HG02759 (cell line): ENCODE data around the gene HDAC2.
"Not testable (repeated sequence)": the region's sequence is repeated elsewhere in the genome, so short reads cannot be mapped to it uniquely, and the experiment has no call there.

Source experiments
- ATAC-seq: cut with Tn5 transposase; IDR thresholded peaks from one replicate; pipeline ENCODE4 v1.9.1; 2021; ENCODE audit warnings: mild to moderate bottlenecking, moderate library complexity; ENCODE audit not compliant: unreplicated experiment

Gene HDAC2

DNA sequence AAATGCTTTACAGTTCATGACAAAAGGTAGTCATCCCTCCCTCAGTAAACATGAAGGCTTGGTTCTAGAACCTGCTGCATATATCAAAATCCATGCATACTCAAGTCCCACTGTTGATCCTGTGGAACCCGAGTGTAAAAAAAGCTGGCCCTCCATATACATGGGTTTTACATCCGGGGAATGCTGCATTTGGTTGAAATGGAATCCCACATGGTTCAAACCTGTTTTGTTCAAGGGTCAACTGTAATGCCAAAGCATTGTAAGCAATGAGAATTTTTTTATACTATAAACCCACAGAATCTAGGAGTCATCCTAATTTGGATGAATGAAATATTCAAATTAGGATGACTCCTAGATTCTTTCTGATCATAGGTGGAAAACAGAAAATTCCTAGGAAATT is 5.9 kb upstream of the HDAC2 start:
- ATAC-seq, result no peak

DNA sequence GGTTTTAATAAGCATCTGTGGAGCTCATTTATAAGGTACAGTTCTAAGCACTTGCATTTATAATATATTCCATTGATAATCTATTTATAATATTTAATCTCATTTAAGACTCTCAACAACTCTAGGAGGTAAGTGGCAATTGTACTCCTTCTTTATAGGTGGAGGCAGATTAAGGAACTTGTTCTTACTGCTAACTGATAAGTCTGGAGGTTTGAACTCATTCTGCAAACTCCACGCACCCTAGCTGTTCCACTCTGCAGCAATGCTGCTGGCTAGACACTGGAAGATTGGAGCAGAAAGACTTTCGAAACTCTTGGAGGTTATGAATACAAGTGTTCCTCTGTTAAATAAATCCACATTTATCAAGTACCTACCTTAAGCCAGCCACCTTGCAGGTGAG is 793 bp upstream of the HDAC2 start:
- no peak for ATAC-seq

DNA sequence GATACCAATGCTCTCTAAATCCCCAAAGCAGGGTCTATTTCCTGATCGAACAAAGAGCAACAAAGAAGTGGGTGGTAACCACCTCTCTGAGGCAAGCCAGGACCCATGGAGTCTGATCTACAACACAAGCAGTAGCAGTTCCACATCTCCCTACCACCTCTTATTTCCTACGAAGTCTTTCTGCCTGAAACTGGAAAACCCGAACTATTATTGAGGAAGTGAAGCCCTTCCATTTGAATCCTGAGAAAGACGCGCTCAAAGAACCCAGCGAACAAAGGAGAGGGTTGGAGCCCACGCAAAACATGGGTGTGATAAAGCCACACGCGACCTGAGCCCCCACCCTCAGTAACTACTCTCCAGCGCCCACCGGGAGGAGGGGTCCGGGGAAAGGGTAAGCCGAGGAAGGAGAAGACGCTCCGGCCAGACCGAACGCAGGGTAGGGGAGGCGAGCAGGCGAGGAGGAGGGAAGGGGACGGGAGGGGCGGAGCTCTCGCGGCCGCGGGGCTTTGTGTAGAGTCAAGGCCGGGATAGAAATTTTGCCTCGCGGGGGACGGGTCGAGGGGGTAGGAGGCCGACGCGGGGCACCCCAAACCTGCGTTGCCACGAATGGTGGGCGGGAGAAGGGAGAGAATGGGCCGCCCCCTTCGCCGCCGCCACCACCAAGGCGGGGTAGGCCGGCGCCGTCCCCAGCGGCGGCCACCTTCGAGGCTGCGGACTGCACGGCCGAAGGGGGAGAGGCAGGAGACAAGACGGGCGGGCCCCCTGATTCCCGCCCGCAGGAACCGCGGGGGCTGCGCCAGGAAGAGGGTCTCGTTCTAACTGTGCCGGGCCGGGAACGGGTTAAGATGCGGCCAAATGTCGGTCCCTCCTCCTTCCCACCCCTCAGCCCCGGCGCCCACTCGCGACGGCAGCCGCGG is 802 bp downstream of the HDAC2 start:
- ATAC-seq, result peak; percentile 38

DNA sequence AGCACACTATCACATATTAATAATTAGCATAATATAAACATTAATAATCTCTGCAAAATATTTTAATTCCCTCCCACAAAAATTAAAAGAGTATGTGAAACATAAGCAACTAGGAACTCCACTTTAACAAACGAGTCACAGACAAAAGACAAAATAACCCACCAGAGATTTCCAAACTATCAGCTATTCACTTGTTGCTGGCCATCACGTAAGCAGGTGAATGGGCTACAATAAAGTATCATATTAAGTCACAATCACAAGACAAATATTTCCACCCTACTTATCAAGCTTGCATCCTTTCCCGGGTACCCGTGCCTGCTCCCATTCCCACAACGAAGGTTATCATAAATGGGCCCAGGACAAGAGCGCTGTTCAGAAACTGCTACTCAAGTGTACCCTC is 2.5 kb downstream of the HDAC2 start:
- ATAC-seq, result no peak

GRCh38 chr6:113967777-113968176 is 3.2 kb downstream of the HDAC2 start:
- ATAC-seq, result no peak

DNA sequence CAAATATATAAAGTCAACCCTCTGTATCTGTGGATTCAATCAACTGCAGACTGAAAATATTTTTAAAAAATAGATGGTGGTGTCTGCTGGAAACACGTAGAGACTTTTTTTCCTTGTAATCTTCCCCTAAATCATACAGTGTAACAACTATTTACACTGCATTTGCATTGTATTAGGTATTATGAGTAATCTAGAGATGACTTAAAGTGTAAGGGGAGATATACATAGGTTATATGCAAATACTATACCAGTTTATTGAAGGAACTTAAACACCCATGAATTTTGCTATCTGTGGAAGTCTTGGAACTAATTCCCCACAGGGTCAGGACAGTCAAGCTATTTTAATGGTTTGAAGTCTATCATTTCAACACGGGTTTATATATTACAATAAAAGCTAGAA is 10.2 kb downstream of the HDAC2 start:
- ATAC-seq, result peak; percentile 67

GRCh38 chr6:113959235-113959634 is 11.7 kb downstream of the HDAC2 start:
- ATAC-seq, result no peak

GRCh38 chr6:113954653-113955052 is 16.3 kb downstream of the HDAC2 start:
- no peak for ATAC-seq

DNA sequence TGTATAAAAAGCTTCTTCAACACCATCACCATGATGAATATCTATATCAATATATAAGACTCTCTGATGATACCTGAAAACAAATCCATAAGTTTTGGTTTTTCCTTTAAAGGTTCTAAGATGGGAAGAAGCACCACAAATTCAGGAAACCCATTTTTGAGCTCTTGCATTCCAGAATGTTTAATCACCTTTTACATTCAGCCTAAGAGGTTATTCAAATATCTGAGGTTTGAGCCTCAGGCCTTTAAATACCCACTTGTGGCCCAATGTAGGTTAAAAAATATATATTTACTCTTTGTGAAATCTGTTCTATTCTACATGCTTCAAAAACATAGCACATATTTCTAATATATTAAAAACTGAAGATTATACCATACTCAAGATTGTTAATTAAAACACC is 17.6 kb downstream of the HDAC2 start:
- no peak for ATAC-seq

DNA sequence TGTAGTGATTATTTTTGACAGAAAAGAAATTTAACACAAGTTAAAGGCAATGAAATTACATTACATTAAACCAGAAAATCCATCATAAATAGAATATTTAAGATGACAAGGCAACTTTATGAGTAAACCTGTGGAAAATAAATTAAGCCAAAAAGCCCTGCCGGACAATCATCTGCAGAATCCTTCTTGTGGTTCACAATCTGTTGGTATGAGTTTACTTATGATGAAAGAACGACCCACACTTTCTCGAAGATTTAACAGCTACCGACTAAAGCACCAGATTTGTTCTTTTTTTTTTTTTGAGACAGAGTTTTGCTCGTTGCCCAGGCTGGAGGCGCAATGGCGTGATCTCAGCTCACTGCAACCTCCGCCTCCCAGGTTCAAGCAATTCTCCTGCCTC is 21.4 kb downstream of the HDAC2 start:
- no peak for ATAC-seq

GRCh38 chr6:113944701-113945100 is 26.2 kb downstream of the HDAC2 start:
- no peak for ATAC-seq

DNA sequence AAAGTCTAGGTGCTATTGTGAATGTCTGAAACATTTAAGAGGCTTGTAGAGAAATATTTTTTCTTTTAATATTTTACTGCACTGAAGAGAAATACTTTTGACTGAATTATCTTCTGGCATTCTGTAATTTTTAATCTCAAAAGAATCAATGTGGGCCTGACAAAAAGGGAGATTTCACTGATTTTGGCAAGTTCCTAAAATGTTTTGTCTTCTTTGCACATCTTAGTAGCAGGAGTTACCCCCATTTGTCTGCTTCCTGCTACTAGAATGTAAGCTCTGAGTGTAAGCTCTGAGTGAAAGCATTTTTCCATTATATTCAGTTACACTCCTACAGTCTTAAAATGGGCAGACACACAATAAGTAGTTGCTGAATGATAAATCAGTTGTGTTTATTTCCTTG is 31.1 kb downstream of the HDAC2 start:
- no peak for ATAC-seq

DNA sequence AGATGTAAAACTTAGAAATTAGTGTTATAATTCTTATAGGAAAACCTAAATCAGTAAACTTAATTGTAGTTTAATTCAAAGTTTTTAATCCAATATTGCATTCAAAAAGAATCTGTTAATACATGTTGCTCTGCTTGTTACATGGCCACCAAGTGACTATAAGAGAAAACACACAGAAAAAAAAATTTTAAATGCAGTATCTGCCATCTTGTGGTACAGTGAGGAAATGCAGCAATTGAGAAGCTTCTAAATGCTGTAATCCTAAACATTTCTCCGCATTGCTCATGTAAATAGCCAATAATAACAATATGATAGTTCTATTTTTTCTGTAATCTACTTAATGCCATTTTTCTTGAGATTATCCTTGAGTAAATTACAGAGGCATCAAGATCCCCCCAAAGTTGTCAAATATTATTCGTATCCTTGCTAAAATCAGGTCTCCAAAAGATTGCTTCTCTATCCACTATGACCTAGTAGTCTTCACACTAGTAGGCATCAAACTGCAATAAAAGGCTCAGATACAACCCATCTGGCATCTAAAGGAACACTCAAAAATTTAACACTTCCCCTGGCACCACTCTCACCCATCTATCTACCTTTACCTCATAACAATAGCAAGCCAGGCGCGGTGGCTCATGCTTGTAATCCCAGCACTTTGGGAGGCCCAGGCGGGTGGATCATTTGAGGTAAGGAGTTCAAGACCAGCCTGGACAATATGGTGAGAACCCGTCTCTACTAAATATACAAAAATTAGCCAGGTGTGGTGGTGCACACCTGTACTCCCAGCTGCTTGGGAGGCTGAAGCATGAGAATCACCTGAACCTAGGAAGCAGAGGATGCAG is 34.6 kb downstream of the HDAC2 start:
- peak; percentile 84 for ATAC-seq

GRCh38 chr6:113934101-113934500 is 36.8 kb downstream of the HDAC2 start:
- no peak for ATAC-seq

DNA sequence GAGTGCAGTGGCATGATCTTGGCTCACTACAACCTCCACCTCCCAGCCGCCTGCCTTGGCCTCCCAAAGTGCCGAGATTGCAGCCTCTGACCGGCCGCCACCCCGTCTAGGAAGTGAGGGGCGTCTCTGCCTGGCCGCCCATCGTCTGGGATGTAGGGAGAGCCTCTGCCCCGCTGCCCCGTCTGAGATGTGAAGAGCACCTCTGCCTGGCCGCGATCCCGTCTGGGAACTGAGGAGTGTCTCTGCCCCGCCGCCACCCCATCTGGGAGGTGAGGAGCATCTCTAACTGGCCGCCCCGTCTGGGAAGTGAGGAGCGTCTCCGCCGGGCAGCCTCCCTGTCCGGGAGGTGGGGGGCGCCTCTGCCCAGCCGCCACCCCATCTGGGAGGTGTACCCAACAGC is 39.0 kb downstream of the HDAC2 start:
- not testable (repeated sequence) for ATAC-seq

DNA sequence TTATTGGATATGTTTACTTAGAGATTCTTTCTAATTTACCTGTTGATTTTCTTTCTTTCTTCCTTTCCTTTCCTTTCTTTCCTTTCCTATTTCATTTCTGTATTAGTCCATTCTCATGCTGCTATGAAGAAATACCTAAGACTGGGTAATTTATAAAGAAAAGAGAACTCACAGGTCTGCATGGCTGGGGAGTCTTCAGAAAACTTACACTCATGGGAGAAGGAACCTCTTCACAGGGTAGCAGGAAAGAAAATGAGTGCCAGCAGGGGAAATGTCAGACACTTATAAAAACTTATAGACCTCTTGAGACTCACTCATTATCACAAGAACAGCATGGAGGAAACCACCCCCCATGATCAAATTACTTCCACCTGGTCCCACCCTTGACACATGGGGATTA is 40.8 kb downstream of the HDAC2 start:
- no peak for ATAC-seq

DNA sequence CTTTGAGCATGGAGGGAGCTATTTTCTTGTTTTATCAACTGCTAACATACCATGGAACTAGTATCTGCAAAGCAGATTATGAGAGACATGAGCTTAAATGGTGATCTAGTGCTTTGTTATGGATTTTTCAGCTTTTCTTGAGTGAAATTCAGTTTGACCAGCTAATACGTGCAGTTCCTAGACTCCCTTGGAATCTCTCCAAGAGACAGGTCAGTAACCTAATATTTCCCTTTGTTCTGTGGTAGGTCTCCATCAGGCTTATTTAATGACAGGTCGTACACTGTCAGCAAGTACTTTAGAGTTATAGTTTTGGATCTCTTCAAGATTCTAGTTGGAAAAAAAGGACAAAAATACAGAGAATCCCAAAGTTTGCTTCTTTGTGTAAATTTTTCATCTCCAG is 43.9 kb downstream of the HDAC2 start:
- no peak for ATAC-seq

DNA sequence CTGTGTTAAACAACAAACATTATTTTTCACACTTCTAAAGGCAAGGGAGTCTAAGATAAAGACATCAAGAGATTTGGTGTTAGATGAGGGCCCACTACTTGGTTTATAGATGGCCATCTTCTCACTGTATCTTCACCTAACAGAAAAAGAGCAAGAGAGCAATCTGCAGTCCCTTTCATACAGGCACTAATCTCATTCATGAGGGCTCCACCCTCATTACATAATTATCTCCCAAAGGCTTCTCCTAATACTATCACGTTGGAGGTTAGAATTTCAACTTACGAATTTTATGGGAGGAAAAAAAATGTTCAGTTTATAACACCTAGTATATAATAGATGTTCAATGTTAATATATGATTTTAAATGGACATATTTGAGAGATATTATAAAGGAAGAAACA is 45.6 kb downstream of the HDAC2 start:
- no peak for ATAC-seq

DNA sequence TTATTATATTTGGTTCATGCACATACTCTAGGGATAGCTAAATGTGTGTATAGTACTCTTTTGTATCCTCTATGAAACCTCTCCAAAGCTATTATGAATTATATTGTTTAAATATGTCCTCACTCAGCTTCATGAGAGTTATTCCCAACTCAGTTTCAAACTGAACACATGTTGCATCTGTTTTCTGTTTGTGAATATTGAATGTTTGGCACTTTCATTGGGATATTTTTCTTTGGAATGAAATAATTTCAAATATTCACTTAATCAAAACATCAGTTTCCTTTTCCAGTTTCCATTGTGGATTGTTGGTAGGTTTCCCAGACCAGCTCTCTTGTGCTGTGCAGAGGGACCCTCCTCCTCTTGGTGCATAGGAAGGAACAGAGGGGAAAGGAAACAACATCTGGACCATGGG is 46.6 kb downstream of the HDAC2 start:
- no peak for ATAC-seq

DNA sequence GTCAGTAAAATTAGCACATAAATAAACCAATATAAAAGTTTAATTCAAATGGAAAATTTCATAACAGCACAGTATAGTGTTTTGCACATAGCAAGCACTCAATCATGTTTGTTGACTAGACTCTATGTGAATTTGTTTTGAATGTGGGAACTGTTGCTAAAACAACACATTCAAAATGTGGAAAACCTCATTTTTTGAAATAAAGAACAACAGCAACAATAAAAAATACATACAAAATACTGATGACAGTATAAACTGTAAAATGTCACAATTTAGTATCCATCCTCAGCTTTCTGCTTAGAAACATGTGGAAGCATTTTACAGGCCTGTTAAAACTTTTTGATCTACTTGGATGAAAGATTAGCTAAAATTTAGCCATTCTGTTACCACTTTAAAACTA is 47.4 kb downstream of the HDAC2 start:
- no peak for ATAC-seq

- ATAC-seq, result no peak
Observed at GRCh38 chr6:113921299-113921904, 49.5 kb downstream of the HDAC2 start.
